ENCODE data around the gene FCHO2. TPM values are rescaled to one million over a fixed set of nuclear protein-coding genes. Genes with fewer than 3 reads are reported as not detected.

FCHO2 gene
- total RNA-seq, 1 donor from 2014 or later: 13.3 TPM

- DNase-seq: no peak
- TF ChIP-seq CTCF (IDR thresholded peaks at IDR 0.05; ENCODE audit: partially characterized antibody, unreplicated experiment): no peak
- no peaks in the 10 kb centered on the region for H3K36me3 Mint-ChIP-seq (ENCODE audit: unreplicated experiment)
- no peak overlapping the region for H3K27ac Mint-ChIP-seq (ENCODE audit: unreplicated experiment)
- H3K27me3 Mint-ChIP-seq (ENCODE audit: unreplicated experiment): no peaks in the 10 kb centered on the region
- H3K4me3 Mint-ChIP-seq (ENCODE audit: unreplicated experiment): no peak overlapping the region
- H3K4me1 Mint-ChIP-seq (ENCODE audit: low read depth, unreplicated experiment): no peaks in the 10 kb centered on the region
- H3K9me3 Mint-ChIP-seq (ENCODE audit: unreplicated experiment): no peaks in the 10 kb centered on the region
These were observed 32.9 kb downstream of the FCHO2 start for GRCh38 chr5:72988769-72989168.

GRCh38 chr5:72991394-72991793 lies 35.6 kb downstream of the FCHO2 start:
- no peak overlapping the region for H3K27ac Mint-ChIP-seq (ENCODE audit: unreplicated experiment)
- no peak overlapping the region for H3K4me3 Mint-ChIP-seq (ENCODE audit: unreplicated experiment)
- no peaks in the 10 kb centered on the region for H3K9me3 Mint-ChIP-seq (ENCODE audit: unreplicated experiment)
- peaks cover 7% of the 10 kb centered on the region for H3K36me3 Mint-ChIP-seq (ENCODE audit: unreplicated experiment)
- no peak for TF ChIP-seq CTCF (IDR thresholded peaks at IDR 0.05; ENCODE audit: partially characterized antibody, unreplicated experiment)
- no peak for DNase-seq
- H3K27me3 Mint-ChIP-seq (ENCODE audit: unreplicated experiment): no peaks in the 10 kb centered on the region
- H3K4me1 Mint-ChIP-seq (ENCODE audit: low read depth, unreplicated experiment): no peaks in the 10 kb centered on the region

- Mint-ChIP-seq H3K4me3 (ENCODE audit: unreplicated experiment) (no peak overlapping the region), H3K36me3 (ENCODE audit: unreplicated experiment) (peaks cover 11% of the 10 kb centered on the region), H3K27ac (ENCODE audit: unreplicated experiment) (no peak overlapping the region), H3K4me1 (ENCODE audit: low read depth, unreplicated experiment) (no peaks in the 10 kb centered on the region), H3K27me3 (ENCODE audit: unreplicated experiment) (no peaks in the 10 kb centered on the region), H3K9me3 (ENCODE audit: unreplicated experiment) (no peaks in the 10 kb centered on the region)
- no peak for TF ChIP-seq CTCF (IDR thresholded peaks at IDR 0.05; ENCODE audit: partially characterized antibody, unreplicated experiment)
- no peak for DNase-seq
These were observed 38.7 kb downstream of the FCHO2 start for GRCh38 chr5:72994578-72994977.

GRCh38 chr5:72996632-72997031 lies 40.8 kb downstream of the FCHO2 start:
- no peaks in the 10 kb centered on the region for H3K4me1 Mint-ChIP-seq (ENCODE audit: low read depth, unreplicated experiment)
- H3K27me3 Mint-ChIP-seq (ENCODE audit: unreplicated experiment): no peaks in the 10 kb centered on the region
- no peak for TF ChIP-seq CTCF (IDR thresholded peaks at IDR 0.05; ENCODE audit: partially characterized antibody, unreplicated experiment)
- H3K36me3 Mint-ChIP-seq (ENCODE audit: unreplicated experiment): peaks cover 11% of the 10 kb centered on the region
- no peak for DNase-seq
- no peak overlapping the region for H3K4me3 Mint-ChIP-seq (ENCODE audit: unreplicated experiment)
- no peak overlapping the region for H3K27ac Mint-ChIP-seq (ENCODE audit: unreplicated experiment)
- H3K9me3 Mint-ChIP-seq (ENCODE audit: unreplicated experiment): no peaks in the 10 kb centered on the region

GRCh38 chr5:72999916-73000315 lies 44.1 kb downstream of the FCHO2 start:
- Mint-ChIP-seq H3K4me1 (ENCODE audit: low read depth, unreplicated experiment) (no peaks in the 10 kb centered on the region), H3K9me3 (ENCODE audit: unreplicated experiment) (no peaks in the 10 kb centered on the region), H3K4me3 (ENCODE audit: unreplicated experiment) (no peak overlapping the region), H3K36me3 (ENCODE audit: unreplicated experiment) (peaks cover 3% of the 10 kb centered on the region), H3K27me3 (ENCODE audit: unreplicated experiment) (no peaks in the 10 kb centered on the region), H3K27ac (ENCODE audit: unreplicated experiment) (no peak overlapping the region)
- TF ChIP-seq CTCF (IDR thresholded peaks at IDR 0.05; ENCODE audit: partially characterized antibody, unreplicated experiment): no peak
- DNase-seq: no peak

Measured in glutamatergic neuron (in vitro differentiated cells).